Sigmoid colon (tissue), 7 donors: Measurements from ENCODE around the gene TSEN54. TPM values are rescaled to one million over a fixed set of nuclear protein-coding genes. Genes with fewer than 3 reads are reported as not detected.
"Not testable (repeated sequence)": the region's sequence is repeated elsewhere in the genome, so short reads cannot be mapped to it uniquely, and the experiment has no call there.

Experiments
- DNase-seq: peaks from one replicate; pipeline ENCODE4 v3.0.0-alpha.2; 2019
- H3K27ac ChIP-seq, 4 donors: fragments of 200-600 bp; sonication (generic); one replicate each; pipeline ENCODE4 v1.5.1; 2016 to 2019; ENCODE audit warnings: mild to moderate bottlenecking in 1 of 4
- H3K27me3 ChIP-seq, 3 donors: fragments of 200-600 bp; sonication (generic); one replicate each; pipeline ENCODE4 v1.5.1; 2019; ENCODE audit warnings: mild to moderate bottlenecking in 1 of 3
- H3K36me3 ChIP-seq, 4 donors: fragments of 200-600 bp; sonication (generic); one replicate each; pipeline ENCODE4 v1.5.1; 2016 to 2019
- H3K4me1 ChIP-seq, 4 donors: fragments of 200-600 bp; sonication (generic); one replicate each; pipeline ENCODE4 v1.5.1; 2017 to 2019
- H3K4me3 ChIP-seq, 4 donors: fragments of 200-600 bp; sonication (generic); one replicate each; pipeline ENCODE4 v1.5.1; 2017 to 2019; ENCODE audit warnings: mild to moderate bottlenecking in 2 of 4, moderate library complexity in 1 of 4
- H3K9me3 ChIP-seq, 4 donors: fragments of 200-600 bp in 3 of 4; sonication (generic) in 3 of 4; one replicate each; pipeline versions ENCODE4 v1.5.1 to v1.6.1; 2013 to 2019
- CTCF ChIP-seq, 4 experiments: fragments of 450-650 bp in 3 of 4; fragments of 200-600 bp in 1 of 4; IDR thresholded peaks; one replicate each; pipeline ENCODE4 v1.5.1; 2016 to 2019; ENCODE audit warnings: antibody characterized with exemption in 4 of 4, mild to moderate bottlenecking in 3 of 4, moderate library complexity in 2 of 4
- EP300 ChIP-seq, 4 donors: sonication (generic); formaldehyde crosslinking; IDR thresholded peaks; one replicate each; pipeline ENCODE4 v1.6.1; 2017; ENCODE audit warnings: antibody characterized with exemption in 4 of 4
- POLR2A ChIP-seq, 2 donors: fragments of 450-650 bp; IDR thresholded peaks; one replicate each; pipeline ENCODE4 v1.6.1; 2016; ENCODE audit warnings: antibody characterized with exemption in 2 of 2, mild to moderate bottlenecking in 2 of 2, moderate library complexity in 2 of 2
- POLR2AphosphoS5 ChIP-seq, 4 donors: sonication (generic); formaldehyde crosslinking; IDR thresholded peaks; one replicate each; pipeline ENCODE4 v1.6.1; 2017; ENCODE audit warnings: antibody characterized with exemption in 4 of 4
- WGBS, 2 donors: extraction: QIAGEN DNeasy Blood & Tissue Kit; methylation state at CpG; one replicate each; pipeline ENCODE4 v1.1.7; 2013; 5-methylcytosine and 5-hydroxymethylcytosine counted together
- intact Hi-C: fragments of 100-400 bp; cut with DNase I; formaldehyde crosslinking; loops from one replicate; pipeline ENCODE4 v1.15.1; 2023
- polyA plus RNA-seq, 3 donors: library from polyadenylated mRNA; stranded (reverse); fragments of 200-250 nt; gene quantifications; one replicate each; pipeline ENCODE4 v1.2.3, GENCODE V29; 2013
- total RNA-seq, 4 donors: library from RNA; depleted of rRNA; stranded (reverse); fragments of >200 nt; gene quantifications; one replicate each; pipeline ENCODE4 v1.1.0, GENCODE V29; 2016
- donor health status: healthy with polysubstance abuse.
- donor health status: Bipolar disorder and iron deficiency.
- donor health status: healthy.

TSEN54 gene
- total and polyA plus RNA-seq, 7 donors, result 11.1 to 43.7 (median 25.3) TPM

GRCh38 chr17:75518983-75519537 is 2.7 kb downstream of the TSEN54 start:
- Histone ChIP-seq H3K27me3 (no peaks in the 10 kb centered on the region), H3K9me3 (no peaks in the 10 kb centered on the region), H3K36me3 (peaks cover 0 to 15% (median 0%) of the 10 kb centered on the region in 4 donors), H3K4me3 (no peak overlapping the region), H3K4me1 (peaks cover 5 to 31% (median 18%) of the 10 kb centered on the region in 4 donors), H3K27ac (no peak overlapping the region)
- WGBS, 2 donors, result 87 to 92% methylated on average over 9 of the region's 9 CpGs
- intact Hi-C loops, result loop anchor here (5.0 kb wide), 4 partner anchors 77 to 247 kb away; partner anchors contain the start of genes MIF4GD and SLC25A19
- no peak for DNase-seq
- TF ChIP-seq EP300 (IDR thresholded peaks at IDR 0.05) (no peak), CTCF (IDR thresholded peaks at IDR 0.05) (no peak)

- intact Hi-C loops, result not testable (repeated sequence)
These were observed 4.1 kb downstream of the TSEN54 start for GRCh38 chr17:75520413-75520812.

GRCh38 chr17:75521290-75521689 is 5.0 kb downstream of the TSEN54 start:
- H3K36me3 ChIP-seq, result peaks cover 0 to 15% (median 0%) of the 10 kb centered on the region in 4 donors
- no peaks in the 10 kb centered on the region for H3K9me3 ChIP-seq
- intact Hi-C loops, result no loop called here
- TF ChIP-seq POLR2A (IDR thresholded peaks at IDR 0.05), result no peak
- no peak for TF ChIP-seq EP300 (IDR thresholded peaks at IDR 0.05)
- TF ChIP-seq CTCF (IDR thresholded peaks at IDR 0.05), result no peak
- TF ChIP-seq POLR2AphosphoS5 (IDR thresholded peaks at IDR 0.05), result no peak
- no peak overlapping the region for H3K4me3 ChIP-seq
- H3K27ac ChIP-seq, result no peak overlapping the region
- peaks cover 0 to 6% (median 0%) of the 10 kb centered on the region in 3 donors for H3K27me3 ChIP-seq
- peaks cover 0 to 34% (median 29%) of the 10 kb centered on the region in 4 donors for H3K4me1 ChIP-seq
- no peak for DNase-seq
- 94 to 95% methylated on average over 8 of the region's 8 CpGs for WGBS, 2 donors

More at GRCh38 chr17:75520413-75520812, 4.1 kb downstream of the TSEN54 start:
- not testable (repeated sequence) for H3K27ac ChIP-seq, H3K9me3 ChIP-seq, H3K4me3 ChIP-seq, H3K27me3 ChIP-seq, DNase-seq
- Histone ChIP-seq H3K4me1 (peaks cover 5 to 33% (median 22%) of the 10 kb centered on the region in 4 donors), H3K36me3 (peaks cover 0 to 15% (median 0%) of the 10 kb centered on the region in 4 donors)
- 91 to 95% methylated on average over 8 of the region's 8 CpGs for WGBS, 2 donors

GRCh38 chr17:75521951-75522727 is 5.8 kb downstream of the TSEN54 start:
- no peak overlapping the region for H3K27ac ChIP-seq
- H3K4me1 ChIP-seq, result peaks cover 0 to 32% (median 28%) of the 10 kb centered on the region in 4 donors
- intact Hi-C loops, result no loop called here
- H3K9me3 ChIP-seq, result no peaks in the 10 kb centered on the region
- H3K36me3 ChIP-seq, result peaks cover 0 to 15% (median 0%) of the 10 kb centered on the region in 4 donors
- 91 to 94% methylated on average over 33 of the region's 33 CpGs for WGBS, 2 donors
- peaks cover 0 to 10% (median 0%) of the 10 kb centered on the region in 3 donors for H3K27me3 ChIP-seq
- TF ChIP-seq POLR2A (IDR thresholded peaks at IDR 0.05) (no peak), POLR2AphosphoS5 (IDR thresholded peaks at IDR 0.05) (no peak), EP300 (IDR thresholded peaks at IDR 0.05) (no peak), CTCF (IDR thresholded peaks at IDR 0.05) (no peak)
- DNase-seq, result no peak
- no peak overlapping the region for H3K4me3 ChIP-seq

GRCh38 chr17:75523647-75524046 is 7.3 kb downstream of the TSEN54 start:
- H3K4me1 ChIP-seq, result peaks cover 0 to 22% (median 18%) of the 10 kb centered on the region in 4 donors
- peaks cover 0 to 10% (median 0%) of the 10 kb centered on the region in 3 donors for H3K27me3 ChIP-seq
- peaks cover 0 to 15% (median 0%) of the 10 kb centered on the region in 4 donors for H3K36me3 ChIP-seq
- 89 to 95% methylated on average over 7 of the region's 7 CpGs for WGBS, 2 donors
- intact Hi-C loops, result loop anchor here (2.0 kb wide), 1 partner anchor 65 kb away; no protein-coding TSS in a partner anchor
- TF ChIP-seq EP300 (IDR thresholded peaks at IDR 0.05) (no peak), POLR2A (IDR thresholded peaks at IDR 0.05) (no peak), CTCF (IDR thresholded peaks at IDR 0.05) (no peak), POLR2AphosphoS5 (IDR thresholded peaks at IDR 0.05) (no peak)
- H3K9me3 ChIP-seq, result no peaks in the 10 kb centered on the region
- no peak overlapping the region for H3K27ac ChIP-seq
- DNase-seq, result no peak
- no peak overlapping the region for H3K4me3 ChIP-seq
